Measurements from ENCODE around the gene SYPL1. TPM values are rescaled to one million over a fixed set of nuclear protein-coding genes. Genes with fewer than 3 reads are reported as not detected.

Gene SYPL1
- total RNA-seq, 1 experiment from 2014 or later, result 65.2 TPM

GRCh38 chr7:106050002-106050745 lies 61.9 kb downstream of the SYPL1 start:
- DNase-seq (ENCODE audit: low spot score), result peak; percentile 66

- DNase-seq (ENCODE audit: low spot score), result no peak
These were observed 62.9 kb downstream of the SYPL1 start for GRCh38 chr7:106049139-106049752.

DNA sequence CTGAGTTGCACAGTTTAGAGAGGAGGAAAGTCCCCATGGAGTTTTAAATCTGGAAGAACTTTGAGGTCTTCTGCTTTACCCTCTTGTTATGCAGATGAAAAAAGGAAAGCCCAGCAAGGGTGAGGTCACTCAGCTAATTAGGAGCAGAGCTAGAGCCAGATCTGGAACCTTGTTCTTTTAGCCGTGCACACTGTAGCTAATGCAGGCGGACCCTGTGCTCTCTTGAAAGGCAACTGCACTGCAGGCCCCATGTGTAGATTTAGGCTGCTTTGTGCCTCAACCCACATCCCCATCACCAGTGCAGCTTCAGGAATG lies 63.4 kb downstream of the SYPL1 start:
- no peak for DNase-seq (ENCODE audit: low spot score)

DNA sequence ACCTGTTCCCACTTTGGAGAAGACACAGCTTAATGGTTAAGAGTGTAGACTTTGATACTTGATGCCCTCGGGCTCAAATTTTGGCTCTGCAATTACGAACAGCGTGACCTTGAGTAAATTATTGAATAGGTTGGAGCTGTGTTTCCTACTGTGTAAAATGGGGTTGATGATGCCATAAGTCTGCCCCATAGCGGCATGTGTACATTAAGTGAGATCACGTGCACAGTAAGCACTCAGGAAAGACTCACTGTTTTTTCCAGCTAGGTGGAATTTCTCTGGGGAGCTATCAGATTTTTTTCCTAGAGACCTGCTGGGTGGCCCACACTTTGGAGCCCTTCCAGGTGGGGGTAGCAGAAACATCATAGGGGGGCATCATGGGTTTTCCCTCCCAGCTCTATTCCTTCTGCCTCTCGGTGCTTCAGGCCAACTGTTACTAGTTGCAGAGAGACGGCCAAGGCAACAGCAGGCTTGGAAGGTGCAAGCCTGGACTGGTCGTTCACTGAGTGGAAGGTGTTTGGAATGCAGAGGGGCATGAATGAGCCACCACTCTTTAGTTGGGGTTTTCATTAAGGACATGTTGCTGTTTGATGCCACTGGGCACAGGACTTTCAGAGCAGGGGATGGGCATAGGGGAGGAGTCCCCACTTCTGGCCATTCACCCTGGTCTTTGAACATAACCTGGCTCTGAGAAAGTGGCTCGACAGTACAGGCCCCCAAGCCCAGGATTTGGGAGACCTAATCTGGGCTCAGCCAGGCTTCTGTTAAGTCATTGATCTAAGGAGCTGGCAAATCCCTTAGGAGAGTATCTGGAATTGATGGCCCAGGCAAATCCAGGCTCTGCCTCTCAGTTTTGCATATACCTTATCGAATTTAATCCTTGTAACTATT lies 64.0 kb downstream of the SYPL1 start:
- DNase-seq (ENCODE audit: low spot score), result no peak

DNA sequence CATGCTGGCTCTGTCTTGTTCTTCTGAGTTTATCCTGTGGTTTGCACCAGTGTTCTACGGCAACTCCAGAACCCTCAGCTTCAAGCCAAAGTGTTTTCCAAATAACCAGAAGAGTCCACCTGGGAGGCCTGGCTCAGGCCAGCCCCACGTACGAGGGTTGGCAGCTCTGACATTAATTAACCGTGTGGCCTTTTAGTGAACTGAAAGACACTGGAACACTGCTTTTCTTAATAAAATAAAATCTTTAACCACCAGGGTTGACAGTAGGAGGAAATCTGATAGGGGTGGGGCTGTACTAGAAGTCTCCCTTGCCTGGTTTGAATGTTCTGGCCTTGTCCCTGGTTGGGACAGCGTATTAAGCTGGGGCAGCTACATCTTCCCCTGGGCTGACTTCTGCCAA lies 64.9 kb downstream of the SYPL1 start:
- DNase-seq (ENCODE audit: low spot score), result no peak

DNA sequence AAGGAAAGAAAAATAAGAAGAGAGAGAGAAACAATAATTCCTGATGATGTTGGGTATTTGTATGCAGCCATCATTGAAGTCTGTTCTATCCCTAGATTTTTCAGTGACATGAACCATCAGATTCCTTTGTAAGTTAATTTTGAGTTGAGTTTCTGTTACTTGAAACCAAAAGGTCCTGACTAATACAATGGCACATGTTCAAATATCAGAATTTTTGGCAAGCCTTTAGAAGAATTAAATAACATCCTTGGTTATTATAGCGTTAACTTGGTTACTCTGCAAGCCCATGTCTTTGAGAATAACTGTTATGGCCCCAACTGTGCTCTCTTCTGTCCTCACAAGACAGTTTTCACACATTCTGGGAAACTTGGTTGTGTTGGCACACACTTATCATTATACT lies 66.5 kb downstream of the SYPL1 start:
- no peak for DNase-seq (ENCODE audit: low spot score)

DNA sequence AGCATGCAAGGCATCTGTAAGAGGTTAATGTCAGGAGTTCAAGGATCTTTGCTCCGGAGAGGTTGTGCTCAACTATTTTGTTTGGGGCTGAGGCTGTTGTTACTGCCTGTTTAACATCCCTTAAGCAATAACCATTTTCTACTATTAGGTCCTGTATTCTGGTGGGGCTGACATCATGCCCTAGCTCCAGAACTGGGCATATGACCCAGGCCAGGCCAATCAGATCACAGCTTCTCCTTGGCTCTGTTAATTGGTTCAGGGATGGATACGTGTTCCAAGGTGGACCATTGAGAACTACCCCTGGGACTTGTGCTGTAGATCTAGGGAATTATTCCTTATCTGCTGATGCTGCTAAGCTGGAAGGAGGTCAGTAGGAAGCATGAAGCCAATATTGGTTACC lies 67.0 kb downstream of the SYPL1 start:
- no peak for DNase-seq (ENCODE audit: low spot score)

DNA sequence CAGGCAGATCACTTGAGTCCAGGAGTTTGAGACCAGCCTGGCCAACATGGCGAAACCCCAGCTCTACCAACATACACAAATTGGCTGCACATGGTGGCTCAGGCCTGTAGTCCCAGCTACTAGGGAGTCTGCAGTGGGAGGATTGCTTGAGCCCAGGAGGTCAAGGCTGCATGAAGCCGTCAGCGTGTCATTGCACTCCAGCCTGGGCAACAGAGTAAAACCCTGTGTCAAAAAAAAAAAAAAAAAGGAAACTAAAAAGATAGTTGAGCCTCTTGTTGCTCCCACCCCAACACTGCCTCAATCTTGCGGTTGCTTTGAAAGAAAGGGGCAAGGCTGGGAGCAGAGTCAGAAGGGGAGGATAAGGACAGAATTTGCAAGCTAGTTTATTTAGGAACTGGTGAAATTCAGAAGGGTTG lies 69.9 kb downstream of the SYPL1 start:
- DNase-seq (ENCODE audit: low spot score), result no peak

DNA sequence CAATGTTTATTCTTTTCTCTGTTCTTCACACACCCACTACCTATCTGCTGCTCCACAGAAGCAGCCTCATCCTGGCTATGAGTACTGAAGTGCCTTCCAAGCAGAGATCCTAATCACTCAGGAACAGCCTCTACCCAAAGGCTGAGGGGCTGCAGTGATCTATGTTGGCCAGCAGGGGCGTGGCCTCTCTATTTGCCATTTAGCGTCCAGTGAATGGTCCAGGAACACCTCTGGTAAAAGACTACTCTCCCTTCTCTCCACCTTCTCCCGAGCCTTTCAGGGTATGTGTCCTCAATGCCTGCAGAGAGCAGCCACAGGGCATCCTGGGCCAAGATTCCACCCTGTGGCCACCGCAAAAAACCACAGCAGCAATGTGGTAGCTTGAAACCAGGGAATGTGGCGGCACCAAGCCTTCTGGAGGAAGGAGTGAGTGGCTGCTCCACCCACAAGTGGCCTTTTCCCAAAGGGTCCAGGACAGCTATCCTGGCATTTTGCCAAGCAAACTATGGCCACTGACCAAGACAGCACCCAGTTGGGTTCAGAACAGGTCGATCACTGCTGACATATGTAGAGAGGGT lies 70.9 kb downstream of the SYPL1 start:
- DNase-seq (ENCODE audit: low spot score), result peak; percentile 62

Other genes with a start within 250 kb of the SYPL1 start
- gene ATXN7L1, start 235.7 kb downstream of the SYPL1 start, total RNA-seq (2014; rRNA removed; shearing (Covaris generic)), result 2.2 and 4.4 TPM in 2 replicates
- gene CDHR3, start 149.0 kb downstream of the SYPL1 start, total RNA-seq (2014; rRNA removed; shearing (Covaris generic)), result 0.58 and 1.7 TPM in 2 replicates
- gene NAMPT, start 172.7 kb upstream of the SYPL1 start, total RNA-seq (2014; rRNA removed; shearing (Covaris generic)), result 153 and 193 TPM in 2 replicates